HG03066 (cell line): ENCODE data around the gene STOM.
"Not testable (repeated sequence)": the region's sequence is repeated elsewhere in the genome, so short reads cannot be mapped to it uniquely, and the experiment has no call there.

Experiments used
- ATAC-seq: cut with Tn5 transposase; IDR thresholded peaks from one replicate; pipeline ENCODE4 v1.9.1; 2021; ENCODE audit warnings: low read depth; ENCODE audit not compliant: unreplicated experiment

STOM gene

GRCh38 chr9:121303456-121304451, 66.3 kb downstream of the STOM start:
- no peak for ATAC-seq

GRCh38 chr9:121302786-121303185, 67.3 kb downstream of the STOM start:
- ATAC-seq: no peak

GRCh38 chr9:121302341-121302740, 67.7 kb downstream of the STOM start:
- no peak for ATAC-seq

GRCh38 chr9:121301881-121302286, 68.2 kb downstream of the STOM start:
- ATAC-seq: no peak

GRCh38 chr9:121300283-121301119, 69.5 kb downstream of the STOM start:
- no peak for ATAC-seq

- ATAC-seq: no peak
Observed at GRCh38 chr9:121299467-121300282, 70.4 kb downstream of the STOM start.

- ATAC-seq: no peak
Observed at GRCh38 chr9:121298689-121299466, 71.2 kb downstream of the STOM start.

- no peak for ATAC-seq
Observed at GRCh38 chr9:121298016-121298538, 72.0 kb downstream of the STOM start.

- no peak for ATAC-seq
Observed at GRCh38 chr9:121297389-121297788, 72.7 kb downstream of the STOM start.

- ATAC-seq: no peak
Observed at GRCh38 chr9:121296213-121297127, 73.6 kb downstream of the STOM start.

- no peak for ATAC-seq
Observed at GRCh38 chr9:121295662-121296191, 74.3 kb downstream of the STOM start.

- ATAC-seq: no peak
Observed at GRCh38 chr9:121294866-121295661, 75.0 kb downstream of the STOM start.

GRCh38 chr9:121294151-121294743, 75.8 kb downstream of the STOM start:
- no peak for ATAC-seq

- ATAC-seq: no peak
Observed at GRCh38 chr9:121292801-121293241, 77.2 kb downstream of the STOM start.

GRCh38 chr9:121292051-121292450, 78.0 kb downstream of the STOM start:
- no peak for ATAC-seq

- ATAC-seq: not testable (repeated sequence)
Observed at GRCh38 chr9:121291536-121291935, 78.5 kb downstream of the STOM start.
